Karpas-422 (cell line): ENCODE results near the gene ATP5PB. TPM values are rescaled to one million over a fixed set of nuclear protein-coding genes. Genes with fewer than 3 reads are reported as not detected.

ENCODE experiments used
- DNase-seq: peaks from one replicate; pipeline ENCODE4 v3.0.0-alpha.2; 2015
- H2AFZ ChIP-seq: fragments of 200-600 bp; sonication (generic); 2 replicates; pipeline ENCODE4 v1.6.1; 2014; ENCODE audit warnings: antibody characterized with exemption, low read length, mixed read lengths
- H3K27ac ChIP-seq: fragments of 200-600 bp; sonication (generic); 2 replicates; pipeline ENCODE4 v1.5.1; 2014; ENCODE audit warnings: mild to moderate bottlenecking, low read length, moderate library complexity
- H3K27me3 ChIP-seq: fragments of 200-600 bp; sonication (generic); 2 replicates; pipeline ENCODE4 v1.6.1; 2014; ENCODE audit warnings: low read length, mixed read lengths
- H3K36me3 ChIP-seq: fragments of 200-600 bp; sonication (generic); 2 replicates; pipeline ENCODE4 v1.6.1; 2014; ENCODE audit warnings: low read length, mixed read lengths; ENCODE audit not compliant: insufficient read depth
- H3K4me1 ChIP-seq: fragments of 200-600 bp; sonication (generic); 2 replicates; pipeline ENCODE4 v1.6.1; 2014; ENCODE audit warnings: mild to moderate bottlenecking, low read length, mixed read lengths
- H3K4me2 ChIP-seq: fragments of 200-600 bp; sonication (generic); 2 replicates; pipeline ENCODE4 v1.6.1; 2014; ENCODE audit warnings: low read length, low read depth, mild to moderate bottlenecking; ENCODE audit not compliant: poor library complexity, severe bottlenecking
- H3K4me3 ChIP-seq: fragments of 200-600 bp; sonication (generic); 2 replicates; pipeline ENCODE4 v1.5.1; 2014; ENCODE audit warnings: mild to moderate bottlenecking, antibody characterized with exemption, low read length, mixed read lengths
- H3K79me2 ChIP-seq: fragments of 200-600 bp; sonication (generic); 2 replicates; pipeline ENCODE4 v1.6.1; 2014; ENCODE audit warnings: mild to moderate bottlenecking, low read length, mixed read lengths
- H3K9ac ChIP-seq: fragments of 200-600 bp; sonication (generic); 2 replicates; pipeline ENCODE4 v1.6.0; 2014; ENCODE audit warnings: low read length
- H3K9me2 ChIP-seq: fragments of 200-600 bp; sonication (generic), shearing (Covaris generic); replicated peaks from 2 replicates; pipeline ENCODE4 v1.6.0; 2014; ENCODE audit warnings: mild to moderate bottlenecking, low read length, moderate library complexity; ENCODE audit not compliant: insufficient read depth
- H3K9me3 ChIP-seq: fragments of 300-700, 200-600 bp; sonication (generic); 2 replicates; pipeline ENCODE4 v1.6.1; 2014; ENCODE audit warnings: low read length, mixed read lengths
- H4K20me1 ChIP-seq: fragments of 200-600 bp; sonication (generic); 2 replicates; pipeline ENCODE4 v1.6.1; 2014; ENCODE audit warnings: mild to moderate bottlenecking, antibody characterized with exemption, low read length, low read depth; ENCODE audit not compliant: insufficient read depth
- total RNA-seq: library from RNA; depleted of rRNA; stranded (reverse); fragments of >200 nt; shearing (Covaris generic); gene quantifications from 2 replicates; pipeline ENCODE4 v1.2.3, GENCODE V29; 2014; ENCODE audit warnings: low replicate concordance

The ATP5PB gene
- total RNA-seq, 1 experiment from 2014 or later = 590 TPM

GRCh38 chr1:111483166-111483565, 33.9 kb downstream of the ATP5PB start:
- no peaks in the 10 kb centered on the region for H3K9me3 ChIP-seq
- H3K9me2 ChIP-seq = no peaks in the 10 kb centered on the region
- no peak for DNase-seq
- H3K79me2 ChIP-seq = no peaks in the 10 kb centered on the region
- H4K20me1 ChIP-seq = no peaks in the 10 kb centered on the region
- no peak overlapping the region for H3K9ac ChIP-seq
- no peak overlapping the region for H3K4me3 ChIP-seq
- no peak overlapping the region for H2AFZ ChIP-seq
- no peaks in the 10 kb centered on the region for H3K36me3 ChIP-seq
- no peaks in the 10 kb centered on the region for H3K27me3 ChIP-seq
- H3K4me1 ChIP-seq = peaks cover 17% of the 10 kb centered on the region
- no peak overlapping the region for H3K4me2 ChIP-seq
- no peak overlapping the region for H3K27ac ChIP-seq

- Histone ChIP-seq H4K20me1 (no peaks in the 10 kb centered on the region), H3K79me2 (no peaks in the 10 kb centered on the region), H3K9me2 (no peaks in the 10 kb centered on the region), H3K4me3 (no peak overlapping the region), H3K27ac (no peak overlapping the region), H3K9me3 (no peaks in the 10 kb centered on the region), H3K27me3 (no peaks in the 10 kb centered on the region), H3K36me3 (no peaks in the 10 kb centered on the region), H2AFZ (no peak overlapping the region; the same call in 1 of the 2 replicates), H3K9ac (no peak overlapping the region), H3K4me2 (no peak overlapping the region), H3K4me1 (peaks cover 17% of the 10 kb centered on the region)
- no peak for DNase-seq
Measured at GRCh38 chr1:111483876-111484275, 34.6 kb downstream of the ATP5PB start.

GRCh38 chr1:111484391-111485026, 35.2 kb downstream of the ATP5PB start:
- H4K20me1 ChIP-seq = no peaks in the 10 kb centered on the region

GRCh38 chr1:111486431-111486830, 37.2 kb downstream of the ATP5PB start:
- no peaks in the 10 kb centered on the region for H3K79me2 ChIP-seq
- H3K4me2 ChIP-seq = no peak overlapping the region
- no peak overlapping the region for H3K4me3 ChIP-seq
- no peaks in the 10 kb centered on the region for H3K27me3 ChIP-seq
- H3K27ac ChIP-seq = no peak overlapping the region
- H3K9me2 ChIP-seq = no peaks in the 10 kb centered on the region
- H3K4me1 ChIP-seq = peaks cover 6% of the 10 kb centered on the region
- H2AFZ ChIP-seq = no peak overlapping the region
- H3K36me3 ChIP-seq = no peaks in the 10 kb centered on the region
- DNase-seq = no peak
- no peaks in the 10 kb centered on the region for H3K9me3 ChIP-seq
- no peaks in the 10 kb centered on the region for H4K20me1 ChIP-seq
- H3K9ac ChIP-seq = no peak overlapping the region

More at GRCh38 chr1:111484391-111485026, 35.2 kb downstream of the ATP5PB start:
- Histone ChIP-seq H3K4me3 (no peak overlapping the region), H3K4me2 (no peak overlapping the region), H3K9ac (no peak overlapping the region), H3K9me2 (no peaks in the 10 kb centered on the region), H3K27ac (no peak overlapping the region), H3K36me3 (no peaks in the 10 kb centered on the region), H3K79me2 (no peaks in the 10 kb centered on the region), H3K27me3 (no peaks in the 10 kb centered on the region), H3K4me1 (peaks cover 17% of the 10 kb centered on the region), H3K9me3 (no peaks in the 10 kb centered on the region), H2AFZ (no peak overlapping the region)
- no peak for DNase-seq

- no peaks in the 10 kb centered on the region for H3K9me2 ChIP-seq
- no peak overlapping the region for H3K27ac ChIP-seq
- DNase-seq = no peak
- peak overlapping the region; percentile 11; the same call in 1 of the 2 replicates for H2AFZ ChIP-seq
- no peak overlapping the region for H3K4me2 ChIP-seq
- H3K9me3 ChIP-seq = no peaks in the 10 kb centered on the region
- H3K4me1 ChIP-seq = peaks cover 1% of the 10 kb centered on the region; the same call in 1 of the 2 replicates
- no peaks in the 10 kb centered on the region for H3K36me3 ChIP-seq
- H3K79me2 ChIP-seq = no peaks in the 10 kb centered on the region
- no peak overlapping the region for H3K9ac ChIP-seq
- no peaks in the 10 kb centered on the region for H3K27me3 ChIP-seq
- H3K4me3 ChIP-seq = no peak overlapping the region
- no peaks in the 10 kb centered on the region for H4K20me1 ChIP-seq
Measured at GRCh38 chr1:111487133-111487532, 37.9 kb downstream of the ATP5PB start.

- no peak overlapping the region for H3K4me2 ChIP-seq
- H3K9me3 ChIP-seq = no peaks in the 10 kb centered on the region
- no peaks in the 10 kb centered on the region for H4K20me1 ChIP-seq
- H3K4me3 ChIP-seq = no peak overlapping the region
- H3K27ac ChIP-seq = no peak overlapping the region
- H3K27me3 ChIP-seq = no peaks in the 10 kb centered on the region
- DNase-seq = no peak
- no peak overlapping the region for H2AFZ ChIP-seq
- H3K79me2 ChIP-seq = no peaks in the 10 kb centered on the region
- H3K9ac ChIP-seq = no peak overlapping the region
- no peaks in the 10 kb centered on the region for H3K9me2 ChIP-seq
- no peaks in the 10 kb centered on the region for H3K36me3 ChIP-seq
- peaks cover 4% of the 10 kb centered on the region; the same call in 1 of the 2 replicates for H3K4me1 ChIP-seq
Measured at GRCh38 chr1:111488669-111489068, 39.4 kb downstream of the ATP5PB start.

- Histone ChIP-seq H3K4me3 (no peak overlapping the region), H3K9me3 (no peaks in the 10 kb centered on the region), H4K20me1 (no peaks in the 10 kb centered on the region), H3K4me1 (peaks cover 4% of the 10 kb centered on the region; the same call in 1 of the 2 replicates), H3K9ac (no peak overlapping the region), H3K9me2 (no peaks in the 10 kb centered on the region), H3K4me2 (no peak overlapping the region), H3K27me3 (no peaks in the 10 kb centered on the region), H3K36me3 (no peaks in the 10 kb centered on the region), H2AFZ (no peak overlapping the region), H3K27ac (no peak overlapping the region), H3K79me2 (no peaks in the 10 kb centered on the region)
- DNase-seq = no peak
Measured at GRCh38 chr1:111489604-111490003, 40.3 kb downstream of the ATP5PB start.

- no peaks in the 10 kb centered on the region for H3K9me2 ChIP-seq
- H3K27me3 ChIP-seq = no peaks in the 10 kb centered on the region
- no peak overlapping the region for H3K9ac ChIP-seq
- DNase-seq = no peak
- H3K9me3 ChIP-seq = no peaks in the 10 kb centered on the region
- no peaks in the 10 kb centered on the region for H3K36me3 ChIP-seq
- H4K20me1 ChIP-seq = no peaks in the 10 kb centered on the region
- H3K4me3 ChIP-seq = no peak overlapping the region
- no peak overlapping the region for H2AFZ ChIP-seq
- H3K4me2 ChIP-seq = no peak overlapping the region
- no peak overlapping the region for H3K27ac ChIP-seq
- peaks cover 4% of the 10 kb centered on the region; the same call in 1 of the 2 replicates for H3K4me1 ChIP-seq
- H3K79me2 ChIP-seq = no peaks in the 10 kb centered on the region
Measured at GRCh38 chr1:111490220-111490619, 41.0 kb downstream of the ATP5PB start.
